Activated CD4-positive, alpha-beta T cell treated with anti-CD3 and anti-CD28 coated beads, Interleukin-2, amount 10 ng/mL, durations not matched to agents 7 days and 5 days (primary cell): ENCODE measurements around the gene S100A5. TPM values are rescaled to one million over a fixed set of nuclear protein-coding genes. Genes with fewer than 3 reads are reported as not detected.
A peak's percentile ranks its signal among the peaks of the same experiment; 100 is the strongest.
"Not testable (repeated sequence)": the region's sequence is repeated elsewhere in the genome, so short reads cannot be mapped to it uniquely, and the experiment has no call there.

Experiments
- CTCF ChIA-PET: fragments of 350-600 bp; sonication (Branson Sonifier 250); formaldehyde crosslinking; loops from one replicate; lab custom pipeline; 2021; ENCODE audit warnings: antibody characterized with exemption; lab: Charles Lee
- POLR2A ChIA-PET: fragments of 350-600 bp; sonication (Branson Sonifier 250); formaldehyde crosslinking; loops from one replicate; lab custom pipeline; 2021; ENCODE audit warnings: antibody characterized with exemption; lab: Charles Lee
- DNase-seq: peaks from one replicate; pipeline ENCODE4 v3.0.0-alpha.2; 2020
- H3K27ac Mint-ChIP-seq: one replicate; pipeline ENCODE4 v1.8.0; 2021; ENCODE audit warnings: mild to moderate bottlenecking, moderate library complexity, mixed read lengths
- H3K27me3 Mint-ChIP-seq: one replicate; pipeline ENCODE4 v1.8.0; 2021; ENCODE audit warnings: mixed read lengths
- H3K36me3 Mint-ChIP-seq: one replicate; pipeline ENCODE4 v1.8.0; 2021; ENCODE audit warnings: low read depth, mixed read lengths
- H3K4me1 Mint-ChIP-seq: one replicate; pipeline ENCODE4 v1.8.0; 2021; ENCODE audit warnings: mixed read lengths
- H3K4me3 Mint-ChIP-seq: one replicate; pipeline ENCODE4 v1.8.0; 2021; ENCODE audit warnings: mild to moderate bottlenecking, moderate library complexity, mixed read lengths
- H3K9me3 Mint-ChIP-seq: one replicate; pipeline ENCODE4 v1.8.0; 2021; ENCODE audit warnings: mixed read lengths
- total RNA-seq, 2 experiments: library from RNA; stranded (reverse); gene quantifications; one replicate each; pipeline ENCODE4 v1.2.3, GENCODE V29; 2021

The S100A5 gene
- 1 to 10 TPM; 3.0 to 3.8 TPM for total RNA-seq

- Mint-ChIP-seq H3K27ac (peak within 1 kb of the TSS; percentile 96), H3K9me3 (no peaks in the 10 kb centered on the region), H3K4me3 (peak within 1 kb of the TSS; percentile 65), H3K4me1 (peaks cover 89% of the 10 kb centered on the region), H3K27me3 (no peaks in the 10 kb centered on the region), H3K36me3 (peaks cover 58% of the 10 kb centered on the region)
- DNase-seq, result peak; percentile 74
- POLR2A ChIA-PET, result interaction anchor here (0.6 kb wide), 1 partner anchor 8 kb away, joined by 12 read pairs; no protein-coding TSS in a partner anchor
- CTCF ChIA-PET, result interaction anchor here (0.6 to 2.9 kb wide), 12 partner anchors 9 to 344 kb away, joined by 3 to 12 read pairs (median 4); no protein-coding TSS in a partner anchor
Observed at GRCh38 chr1:153540394-153541361, at the start of gene S100A5. S100A5 (minus strand) TSS chr1:153540934; CDS start chr1:153540191, 743 bp downstream.

GRCh38 chr1:153588482-153588881 lies 47.7 kb upstream of the S100A5 start:
- POLR2A ChIA-PET, result no interaction called here
- Mint-ChIP-seq H3K27ac (no peak overlapping the region), H3K36me3 (no peaks in the 10 kb centered on the region), H3K9me3 (no peaks in the 10 kb centered on the region), H3K27me3 (peaks cover 13% of the 10 kb centered on the region), H3K4me3 (no peak overlapping the region), H3K4me1 (no peaks in the 10 kb centered on the region)
- DNase-seq, result no peak
- CTCF ChIA-PET, result interaction anchor here (0.6 to 0.7 kb wide), 2 partner anchors 57 to 105 kb away, joined by 3 read pairs; no protein-coding TSS in a partner anchor

- H3K27ac Mint-ChIP-seq, H3K4me1 Mint-ChIP-seq, DNase-seq, H3K9me3 Mint-ChIP-seq, H3K4me3 Mint-ChIP-seq, H3K36me3 Mint-ChIP-seq, POLR2A ChIA-PET: not testable (repeated sequence)
- H3K27me3 Mint-ChIP-seq, result peaks cover 13% of the 10 kb centered on the region
- CTCF ChIA-PET, result interaction anchor here (0.7 to 1.1 kb wide), 2 partner anchors 15 to 106 kb away, joined by 3 read pairs; no protein-coding TSS in a partner anchor
Observed at GRCh38 chr1:153588033-153588432, 47.3 kb upstream of the S100A5 start.

GRCh38 chr1:153587314-153587713 lies 46.6 kb upstream of the S100A5 start:
- no peak for DNase-seq
- Mint-ChIP-seq H3K36me3 (no peaks in the 10 kb centered on the region), H3K27ac (no peak overlapping the region), H3K27me3 (peaks cover 13% of the 10 kb centered on the region), H3K9me3 (no peaks in the 10 kb centered on the region), H3K4me1 (no peaks in the 10 kb centered on the region), H3K4me3 (no peak overlapping the region)
- ChIA-PET CTCF (interaction anchor here (1.1 kb wide), 1 partner anchor 14 kb away, joined by 3 read pairs; no protein-coding TSS in a partner anchor), POLR2A (no interaction called here)

- no peak for DNase-seq
- Mint-ChIP-seq H3K36me3 (no peaks in the 10 kb centered on the region), H3K4me3 (no peak overlapping the region), H3K4me1 (no peaks in the 10 kb centered on the region), H3K27ac (no peak overlapping the region), H3K9me3 (no peaks in the 10 kb centered on the region), H3K27me3 (peaks cover 13% of the 10 kb centered on the region)
- CTCF ChIA-PET, result interaction anchor here (0.9 kb wide), 1 partner anchor 18 kb away, joined by 3 read pairs; no protein-coding TSS in a partner anchor
- POLR2A ChIA-PET, result no interaction called here
Observed at GRCh38 chr1:153586347-153586746, 45.6 kb upstream of the S100A5 start.

- CTCF ChIA-PET, result interaction anchor here (1.3 kb wide), 1 partner anchor 13 kb away, joined by 3 read pairs; no protein-coding TSS in a partner anchor
- H3K4me3 Mint-ChIP-seq, result no peak overlapping the region
- H3K36me3 Mint-ChIP-seq, result no peaks in the 10 kb centered on the region
- peaks cover 13% of the 10 kb centered on the region for H3K27me3 Mint-ChIP-seq
- H3K9me3 Mint-ChIP-seq, result no peaks in the 10 kb centered on the region
- POLR2A ChIA-PET, result no interaction called here
- H3K4me1 Mint-ChIP-seq, result no peaks in the 10 kb centered on the region
- DNase-seq, result no peak
- no peak overlapping the region for H3K27ac Mint-ChIP-seq
Observed at GRCh38 chr1:153585006-153585405, 44.3 kb upstream of the S100A5 start.

- DNase-seq, result no peak
- ChIA-PET POLR2A (no interaction called here), CTCF (interaction anchor here (1.3 kb wide), 1 partner anchor 12 kb away, joined by 3 read pairs; no protein-coding TSS in a partner anchor)
- no peaks in the 10 kb centered on the region for H3K36me3 Mint-ChIP-seq
- H3K27me3 Mint-ChIP-seq, result peaks cover 18% of the 10 kb centered on the region
- H3K4me1 Mint-ChIP-seq, result no peaks in the 10 kb centered on the region
- no peaks in the 10 kb centered on the region for H3K9me3 Mint-ChIP-seq
- H3K4me3 Mint-ChIP-seq, result no peak overlapping the region
- no peak overlapping the region for H3K27ac Mint-ChIP-seq
Observed at GRCh38 chr1:153583976-153584375, 43.2 kb upstream of the S100A5 start.

GRCh38 chr1:153583514-153583913 lies 42.8 kb upstream of the S100A5 start:
- H3K4me1 Mint-ChIP-seq, DNase-seq, POLR2A ChIA-PET, H3K36me3 Mint-ChIP-seq, H3K4me3 Mint-ChIP-seq, CTCF ChIA-PET, H3K9me3 Mint-ChIP-seq, H3K27ac Mint-ChIP-seq: not testable (repeated sequence)
- H3K27me3 Mint-ChIP-seq, result peaks cover 22% of the 10 kb centered on the region

GRCh38 chr1:153582836-153583235 lies 42.1 kb upstream of the S100A5 start:
- POLR2A ChIA-PET, DNase-seq, H3K27ac Mint-ChIP-seq, H3K36me3 Mint-ChIP-seq, H3K4me3 Mint-ChIP-seq, H3K9me3 Mint-ChIP-seq, CTCF ChIA-PET, H3K4me1 Mint-ChIP-seq: not testable (repeated sequence)
- peaks cover 29% of the 10 kb centered on the region for H3K27me3 Mint-ChIP-seq

- Mint-ChIP-seq H3K4me1 (peaks cover 7% of the 10 kb centered on the region), H3K27me3 (peaks cover 30% of the 10 kb centered on the region), H3K27ac (no peak overlapping the region), H3K36me3 (no peaks in the 10 kb centered on the region), H3K4me3 (no peak overlapping the region), H3K9me3 (no peaks in the 10 kb centered on the region)
- ChIA-PET CTCF (interaction anchor here (0.9 to 2.5 kb wide), 2 partner anchors 10 to 39 kb away, joined by 3 to 11 read pairs; no protein-coding TSS in a partner anchor), POLR2A (interaction anchor here (0.8 kb wide), 1 partner anchor 55 kb away, joined by 3 read pairs; the partner anchor contains the start of gene CHTOP)
- DNase-seq, result no peak
Observed at GRCh38 chr1:153578936-153579335, 38.2 kb upstream of the S100A5 start.

- DNase-seq, result no peak
- peaks cover 7% of the 10 kb centered on the region for H3K4me1 Mint-ChIP-seq
- CTCF ChIA-PET, result interaction anchor here (0.9 to 2.5 kb wide), 4 partner anchors 10 to 56 kb away, joined by 3 to 11 read pairs (median 4); partner anchors contain the start of gene CHTOP
- H3K27ac Mint-ChIP-seq, result no peak overlapping the region
- POLR2A ChIA-PET, result interaction anchor here (0.8 kb wide), 1 partner anchor 55 kb away, joined by 3 read pairs; the partner anchor contains the start of gene CHTOP
- H3K4me3 Mint-ChIP-seq, result no peak overlapping the region
- no peaks in the 10 kb centered on the region for H3K36me3 Mint-ChIP-seq
- no peaks in the 10 kb centered on the region for H3K9me3 Mint-ChIP-seq
- peaks cover 30% of the 10 kb centered on the region for H3K27me3 Mint-ChIP-seq
Observed at GRCh38 chr1:153578490-153578889, 37.8 kb upstream of the S100A5 start.

- Mint-ChIP-seq H3K9me3 (no peaks in the 10 kb centered on the region), H3K4me1 (peaks cover 15% of the 10 kb centered on the region), H3K36me3 (no peaks in the 10 kb centered on the region), H3K27ac (no peak overlapping the region), H3K4me3 (no peak overlapping the region), H3K27me3 (peaks cover 30% of the 10 kb centered on the region)
- DNase-seq, result no peak
- ChIA-PET POLR2A (no interaction called here), CTCF (interaction anchor here (0.6 to 2.8 kb wide), 6 partner anchors 9 to 56 kb away, joined by 3 to 13 read pairs (median 4); partner anchors contain the start of gene CHTOP)
Observed at GRCh38 chr1:153577624-153578051, 36.9 kb upstream of the S100A5 start.
